HAP-1 (cell line): ENCODE data around the gene SLC24A3.

Source experiments
- DNase-seq, 2 experiments: peaks; one replicate each; pipeline ENCODE4 v3.0.0-alpha.2; 2016 to 2020; ENCODE audit warnings: low spot score in 2 of 2
- H3K27me3 ChIP-seq: fragments of 250-450 bp; sonication (Bioruptor Pico); 2 replicates; pipeline ENCODE4 v1.5.1; 2020; ENCODE audit warnings: low read depth, mild to moderate bottlenecking, moderate library complexity
- H3K36me3 ChIP-seq: fragments of 250-450 bp; sonication (Bioruptor Pico); replicated peaks from 2 replicates; pipeline ENCODE4 v1.5.1; 2020; ENCODE audit warnings: mild to moderate bottlenecking
- H3K4me1 ChIP-seq: fragments of 250-450 bp; sonication (Bioruptor Pico); 2 replicates; pipeline ENCODE4 v1.5.1; 2020; ENCODE audit warnings: mild to moderate bottlenecking
- H3K4me3 ChIP-seq: fragments of 250-450 bp; sonication (Bioruptor Pico); 2 replicates; pipeline ENCODE4 v1.5.1; 2020; ENCODE audit warnings: mild to moderate bottlenecking, moderate library complexity
- H3K9me3 ChIP-seq: fragments of 250-450 bp; sonication (Bioruptor Pico); 2 replicates; pipeline ENCODE4 v1.5.1; 2020; ENCODE audit warnings: mild to moderate bottlenecking, moderate library complexity
- in situ Hi-C: fragments of 300-500 bp; cut with MboI; formaldehyde crosslinking; loops from 3 replicates; pipeline ENCODE4 v1.14.3; 2020; ENCODE audit warnings: low sequenced_read_pairs, inconsistent platforms, mixed read lengths

Gene SLC24A3

DNA sequence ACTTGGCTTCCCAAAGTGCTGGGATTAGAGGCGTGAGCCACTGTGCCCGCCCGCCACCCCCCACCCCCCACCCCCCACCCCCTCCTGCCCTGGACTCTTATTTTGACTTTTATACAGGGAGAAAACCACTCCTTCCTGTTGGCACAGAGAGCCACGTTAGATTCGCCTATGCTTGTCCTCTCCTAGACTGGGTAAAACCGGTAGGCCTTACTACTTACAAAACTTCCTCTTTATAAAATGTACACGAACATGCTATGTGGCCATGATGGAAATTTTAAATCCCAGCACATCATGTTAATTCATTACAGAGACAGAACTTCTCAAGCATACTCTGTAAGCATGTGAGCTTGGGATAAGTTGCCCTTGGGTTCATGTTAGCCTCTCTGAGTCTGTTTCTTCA is 124.2 kb downstream of the SLC24A3 start:
- Histone ChIP-seq H3K27me3 (no peaks in the 10 kb centered on the region), H3K4me1 (no peaks in the 10 kb centered on the region), H3K9me3 (no peaks in the 10 kb centered on the region), H3K4me3 (no peak overlapping the region), H3K36me3 (no peaks in the 10 kb centered on the region)
- in situ Hi-C loops: no loop called here
- no peak for DNase-seq

DNA sequence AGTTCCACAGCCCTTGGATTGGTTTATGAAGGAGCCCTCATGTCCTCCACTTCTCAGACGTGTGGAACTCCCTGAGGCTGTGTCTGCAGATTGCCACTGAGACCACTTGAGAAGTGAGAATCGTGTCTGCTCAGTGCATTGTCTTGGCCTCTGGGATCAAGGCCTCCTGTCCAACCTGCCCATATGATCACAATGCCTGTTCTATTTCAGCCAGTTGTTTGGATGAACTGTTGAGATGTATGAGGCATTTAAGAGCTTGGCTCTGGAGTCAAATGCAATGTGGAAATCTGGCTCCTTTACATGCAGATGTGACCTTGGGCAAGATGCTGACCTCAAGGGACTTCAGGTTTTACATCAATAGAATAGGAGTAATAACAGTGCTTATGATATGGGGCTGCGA is 125.9 kb downstream of the SLC24A3 start:
- no peak for DNase-seq
- Histone ChIP-seq H3K4me3 (no peak overlapping the region), H3K4me1 (no peaks in the 10 kb centered on the region), H3K27me3 (no peaks in the 10 kb centered on the region), H3K9me3 (no peaks in the 10 kb centered on the region), H3K36me3 (no peaks in the 10 kb centered on the region)
- in situ Hi-C loops: no loop called here

DNA sequence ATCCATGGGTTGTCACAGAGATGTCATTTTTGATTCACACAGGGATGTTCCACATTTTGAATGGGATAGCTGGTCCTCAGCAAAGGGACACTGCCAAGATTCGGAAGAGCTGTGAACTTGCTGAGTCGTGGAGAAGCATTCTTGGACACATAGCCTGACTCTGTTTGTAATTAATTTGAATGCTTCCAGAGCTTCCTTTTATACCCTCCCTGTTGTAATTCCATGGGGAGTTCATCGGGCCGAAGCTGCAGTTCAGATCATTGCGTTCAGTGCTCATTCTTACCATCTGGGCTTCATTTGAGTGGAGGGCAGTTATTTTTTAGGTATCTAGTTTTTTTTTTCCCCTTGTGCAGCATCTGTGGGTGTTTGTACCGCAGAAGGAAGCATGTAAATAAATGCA is 126.5 kb downstream of the SLC24A3 start:
- Histone ChIP-seq H3K9me3 (no peaks in the 10 kb centered on the region), H3K4me1 (no peaks in the 10 kb centered on the region), H3K36me3 (no peaks in the 10 kb centered on the region), H3K27me3 (no peaks in the 10 kb centered on the region), H3K4me3 (no peak overlapping the region)
- no peak for DNase-seq
- in situ Hi-C loops: no loop called here

DNA sequence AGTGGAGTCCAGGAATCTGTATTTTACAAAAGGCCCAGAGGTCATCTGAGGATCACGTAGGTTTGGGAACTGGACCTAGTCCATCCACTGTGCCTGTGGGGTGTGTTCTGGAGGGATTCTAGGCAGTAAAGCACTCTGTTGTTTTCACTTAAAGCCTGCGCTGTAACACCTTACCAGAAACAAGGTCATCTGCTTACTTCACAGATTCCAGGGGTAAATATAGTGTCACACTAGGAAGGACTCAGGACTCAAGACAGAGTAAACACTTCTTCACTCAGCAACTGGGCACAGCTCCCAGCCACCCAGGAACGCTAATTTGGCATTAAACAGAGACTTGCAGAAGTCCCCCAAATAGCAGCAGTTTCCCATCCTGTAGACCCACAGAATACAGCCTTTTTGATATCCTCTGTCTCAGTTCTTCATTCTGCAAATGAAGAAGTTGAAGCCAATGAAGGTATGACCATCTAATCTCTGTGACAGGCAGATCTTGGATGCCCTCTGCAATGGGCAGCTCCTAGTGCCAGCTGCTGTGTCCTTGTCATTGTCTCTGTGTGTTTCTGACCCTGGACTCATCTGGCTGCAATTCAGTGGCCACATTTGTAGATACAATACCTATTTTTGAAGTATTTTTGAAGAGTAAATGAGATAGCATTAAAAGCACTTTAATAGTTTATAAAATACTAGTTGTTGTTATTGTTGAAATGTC is 129.1 kb downstream of the SLC24A3 start:
- no peaks in the 10 kb centered on the region for H3K9me3 ChIP-seq
- no peak overlapping the region for H3K4me3 ChIP-seq
- in situ Hi-C loops: no loop called here
- H3K36me3 ChIP-seq: no peaks in the 10 kb centered on the region
- H3K4me1 ChIP-seq: no peaks in the 10 kb centered on the region
- DNase-seq: no peak
- no peaks in the 10 kb centered on the region for H3K27me3 ChIP-seq

DNA sequence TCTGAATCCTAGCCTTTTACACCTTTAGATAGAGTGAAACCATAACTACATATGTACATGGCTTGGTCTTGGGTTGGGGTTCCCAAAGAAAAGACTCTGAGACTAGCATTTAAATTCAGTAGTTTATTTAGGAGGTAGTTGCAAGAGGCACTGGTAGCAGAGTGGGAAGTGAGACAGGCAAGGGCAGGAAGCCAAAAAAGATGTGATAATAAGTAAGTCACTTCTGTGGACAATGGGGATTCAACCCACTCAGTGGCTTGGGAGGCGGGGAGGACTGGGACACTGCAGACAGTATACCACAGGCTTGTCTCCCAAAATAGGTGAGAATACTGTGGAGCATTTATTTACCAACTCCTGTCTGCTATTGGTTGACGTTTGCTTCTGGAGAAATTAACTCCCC is 131.9 kb downstream of the SLC24A3 start:
- no peaks in the 10 kb centered on the region for H3K4me1 ChIP-seq
- no peak for DNase-seq
- H3K4me3 ChIP-seq: no peak overlapping the region
- in situ Hi-C loops: no loop called here
- H3K9me3 ChIP-seq: no peaks in the 10 kb centered on the region
- H3K27me3 ChIP-seq: no peaks in the 10 kb centered on the region
- H3K36me3 ChIP-seq: no peaks in the 10 kb centered on the region

DNA sequence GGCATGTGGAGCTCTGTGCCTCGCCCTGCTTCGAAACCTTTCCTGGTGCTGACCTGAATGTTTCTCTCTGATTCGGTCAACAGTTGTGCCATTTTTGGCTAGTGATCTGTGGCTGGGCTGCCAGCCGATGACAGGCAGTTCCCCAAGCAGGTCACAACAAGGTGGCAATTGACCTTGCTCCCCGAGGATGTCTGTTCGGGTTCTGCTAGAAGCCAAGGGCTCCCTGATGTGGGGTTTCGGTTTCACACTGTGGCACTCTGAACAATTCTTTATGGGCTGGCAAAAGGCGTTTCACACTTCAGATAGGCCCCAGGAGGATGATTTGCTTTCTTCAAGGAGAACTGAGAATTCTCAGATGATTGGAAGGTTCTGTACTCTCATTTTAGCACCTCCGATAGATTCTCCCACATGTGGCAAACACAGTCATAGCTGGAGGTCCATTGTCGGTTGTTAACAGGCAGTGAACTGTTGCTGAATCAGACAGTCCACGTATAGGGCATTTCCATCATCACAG is 135.6 kb downstream of the SLC24A3 start:
- no peak for DNase-seq
- no peaks in the 10 kb centered on the region for H3K36me3 ChIP-seq
- H3K27me3 ChIP-seq: no peaks in the 10 kb centered on the region
- H3K4me1 ChIP-seq: no peaks in the 10 kb centered on the region
- in situ Hi-C loops: no loop called here
- H3K9me3 ChIP-seq: no peaks in the 10 kb centered on the region
- H3K4me3 ChIP-seq: no peak overlapping the region

DNA sequence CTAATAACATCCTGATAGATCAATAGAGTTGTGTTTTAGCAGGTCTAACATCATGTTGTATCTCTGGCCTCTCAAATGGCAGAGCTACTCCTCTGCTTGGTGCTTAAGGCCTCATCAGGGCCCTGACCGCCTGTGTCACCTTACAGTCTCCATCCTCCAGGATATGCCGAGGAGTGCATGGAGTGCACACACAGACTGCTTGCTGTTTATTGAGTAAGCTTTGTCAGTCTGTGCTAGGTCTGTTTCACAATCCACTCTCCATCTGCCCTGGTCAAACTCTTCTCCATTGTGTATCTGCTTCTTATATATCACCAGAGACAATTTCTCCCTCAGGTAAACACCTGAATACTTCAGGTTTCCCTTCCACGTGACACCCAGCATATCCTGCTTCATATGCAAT is 136.1 kb downstream of the SLC24A3 start:
- no peak for DNase-seq
- Histone ChIP-seq H3K4me1 (no peaks in the 10 kb centered on the region), H3K27me3 (no peaks in the 10 kb centered on the region), H3K4me3 (no peak overlapping the region), H3K9me3 (no peaks in the 10 kb centered on the region), H3K36me3 (no peaks in the 10 kb centered on the region)
- in situ Hi-C loops: no loop called here

DNA sequence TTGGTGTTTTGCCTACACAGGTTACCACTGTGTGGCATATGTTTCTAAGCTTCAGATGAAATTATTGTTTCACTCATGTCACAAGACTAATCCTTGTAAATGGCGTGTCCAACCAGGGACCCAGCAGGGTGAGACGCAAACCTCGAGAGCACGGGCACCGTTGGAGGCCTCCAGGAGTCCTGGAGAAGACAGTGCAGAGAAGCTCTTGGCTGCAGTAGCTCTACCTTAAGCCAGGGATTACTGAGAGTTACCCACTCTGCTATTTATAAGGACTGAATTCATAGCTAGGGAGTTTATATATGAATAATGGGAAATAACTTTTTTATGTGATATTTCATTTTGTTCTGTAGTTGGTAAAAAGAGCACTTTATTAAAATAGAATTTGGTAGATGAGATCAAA is 137.4 kb downstream of the SLC24A3 start:
- DNase-seq: no peak
- no peak overlapping the region for H3K4me3 ChIP-seq
- no peaks in the 10 kb centered on the region for H3K4me1 ChIP-seq
- H3K36me3 ChIP-seq: no peaks in the 10 kb centered on the region
- in situ Hi-C loops: no loop called here
- H3K27me3 ChIP-seq: no peaks in the 10 kb centered on the region
- H3K9me3 ChIP-seq: no peaks in the 10 kb centered on the region

DNA sequence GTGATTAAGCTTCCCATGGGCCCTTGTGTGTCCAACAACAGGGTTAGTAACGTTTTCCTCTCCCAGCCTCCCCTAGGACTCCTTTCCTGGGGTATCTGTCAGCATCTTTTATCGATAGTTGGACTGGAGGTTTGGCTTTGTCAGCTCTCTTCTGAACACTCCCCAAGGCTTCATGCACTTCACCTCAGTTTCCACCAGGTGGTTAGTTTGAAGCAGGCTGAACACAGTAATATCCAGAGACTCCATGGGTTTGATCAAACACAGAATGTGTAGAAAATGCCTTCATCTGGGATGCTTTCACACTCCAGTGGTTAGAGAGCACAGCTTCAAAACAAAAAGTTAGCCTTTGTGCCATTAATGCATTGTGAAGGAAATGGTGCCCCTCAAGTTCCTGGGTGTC is 139.1 kb downstream of the SLC24A3 start:
- no peaks in the 10 kb centered on the region for H3K4me1 ChIP-seq
- H3K9me3 ChIP-seq: no peaks in the 10 kb centered on the region
- H3K36me3 ChIP-seq: no peaks in the 10 kb centered on the region
- no peaks in the 10 kb centered on the region for H3K27me3 ChIP-seq
- no peak overlapping the region for H3K4me3 ChIP-seq
- in situ Hi-C loops: no loop called here
- no peak for DNase-seq

DNA sequence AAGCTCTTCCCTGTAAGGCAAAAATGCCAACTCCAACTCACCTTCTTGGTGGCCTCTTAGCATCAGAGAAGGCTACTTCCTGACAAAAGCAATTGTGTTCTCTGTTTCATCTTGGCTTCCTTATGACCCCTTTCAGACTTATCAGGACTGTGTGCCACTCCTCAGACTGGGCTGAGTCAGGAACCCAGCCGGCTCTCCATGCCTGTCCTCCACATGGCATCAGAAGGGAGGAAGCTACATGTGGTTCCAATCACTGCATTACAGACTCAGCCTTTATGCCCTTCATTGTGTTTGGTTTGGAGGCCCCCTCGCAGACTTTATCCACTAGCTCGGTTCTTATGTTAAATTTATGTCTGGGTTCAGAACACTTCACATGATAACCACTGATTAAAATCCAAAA is 142.5 kb downstream of the SLC24A3 start:
- H3K36me3 ChIP-seq: no peaks in the 10 kb centered on the region
- in situ Hi-C loops: no loop called here
- no peaks in the 10 kb centered on the region for H3K9me3 ChIP-seq
- no peaks in the 10 kb centered on the region for H3K4me1 ChIP-seq
- no peak for DNase-seq
- H3K27me3 ChIP-seq: no peaks in the 10 kb centered on the region
- H3K4me3 ChIP-seq: no peak overlapping the region

DNA sequence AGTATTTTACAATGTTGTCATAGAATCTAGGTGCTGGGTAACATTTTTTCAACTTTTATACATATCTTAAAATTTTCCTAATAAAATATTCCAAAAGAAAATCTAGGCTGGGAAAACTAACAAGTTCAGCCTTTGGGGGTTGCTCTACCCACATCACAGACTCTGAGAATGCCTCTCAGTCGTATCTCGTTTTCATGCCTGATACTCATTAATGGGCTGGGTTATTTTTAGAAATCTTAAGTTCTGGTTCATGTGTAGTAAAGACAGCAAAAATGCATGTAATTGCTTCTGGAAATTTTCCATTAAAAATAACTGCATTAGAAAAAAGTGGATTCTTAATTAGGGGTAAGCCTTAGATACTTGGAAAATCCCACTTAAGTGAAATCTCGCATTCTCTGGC is 149.3 kb downstream of the SLC24A3 start:
- in situ Hi-C loops: no loop called here
- no peaks in the 10 kb centered on the region for H3K4me1 ChIP-seq
- H3K4me3 ChIP-seq: no peak overlapping the region
- H3K9me3 ChIP-seq: no peaks in the 10 kb centered on the region
- no peak for DNase-seq
- H3K36me3 ChIP-seq: no peaks in the 10 kb centered on the region
- H3K27me3 ChIP-seq: no peaks in the 10 kb centered on the region

DNA sequence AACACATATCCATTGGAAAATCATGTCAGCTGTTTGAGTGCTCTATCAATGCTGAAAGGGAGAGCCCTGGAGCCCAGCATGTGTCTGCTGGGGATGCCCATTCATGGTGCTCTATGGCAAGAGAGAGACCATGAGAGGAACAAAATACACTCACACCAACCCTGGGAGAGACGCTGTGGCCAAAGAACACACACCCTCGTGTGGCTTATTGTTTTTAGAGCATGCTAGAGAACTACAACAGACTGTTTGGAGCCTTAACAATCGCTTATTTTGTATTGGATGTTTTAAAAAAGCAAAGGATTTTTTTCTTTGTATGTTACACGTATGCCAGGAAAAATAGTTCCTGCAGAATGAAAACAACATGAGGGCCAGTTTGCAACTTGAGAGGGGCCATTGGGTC is 151.0 kb downstream of the SLC24A3 start:
- H3K27me3 ChIP-seq: no peaks in the 10 kb centered on the region
- no peak for DNase-seq
- H3K4me1 ChIP-seq: no peaks in the 10 kb centered on the region
- no peaks in the 10 kb centered on the region for H3K9me3 ChIP-seq
- in situ Hi-C loops: no loop called here
- no peak overlapping the region for H3K4me3 ChIP-seq
- no peaks in the 10 kb centered on the region for H3K36me3 ChIP-seq

DNA sequence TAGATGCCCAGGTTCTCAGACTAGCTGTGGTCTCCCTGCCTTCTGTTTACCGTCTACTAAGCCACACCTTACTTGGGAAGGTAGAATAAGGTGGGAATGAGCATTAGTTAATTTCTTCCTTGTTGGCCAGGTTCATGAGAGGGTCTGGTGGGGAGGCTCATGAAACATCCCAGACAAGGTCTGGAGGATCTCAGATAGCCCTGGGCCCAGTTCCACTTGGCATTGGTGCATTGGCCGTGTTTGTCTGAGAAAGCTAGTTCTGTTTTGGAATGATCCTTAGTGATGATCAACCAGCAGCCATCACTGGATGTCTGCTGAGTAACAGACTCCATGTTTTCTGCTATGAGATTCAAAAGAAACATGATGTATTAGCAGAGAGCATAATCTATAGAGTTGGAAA is 155.1 kb downstream of the SLC24A3 start:
- in situ Hi-C loops: no loop called here
- no peaks in the 10 kb centered on the region for H3K36me3 ChIP-seq
- H3K4me1 ChIP-seq: no peaks in the 10 kb centered on the region
- H3K27me3 ChIP-seq: no peaks in the 10 kb centered on the region
- no peaks in the 10 kb centered on the region for H3K9me3 ChIP-seq
- DNase-seq: no peak
- no peak overlapping the region for H3K4me3 ChIP-seq

DNA sequence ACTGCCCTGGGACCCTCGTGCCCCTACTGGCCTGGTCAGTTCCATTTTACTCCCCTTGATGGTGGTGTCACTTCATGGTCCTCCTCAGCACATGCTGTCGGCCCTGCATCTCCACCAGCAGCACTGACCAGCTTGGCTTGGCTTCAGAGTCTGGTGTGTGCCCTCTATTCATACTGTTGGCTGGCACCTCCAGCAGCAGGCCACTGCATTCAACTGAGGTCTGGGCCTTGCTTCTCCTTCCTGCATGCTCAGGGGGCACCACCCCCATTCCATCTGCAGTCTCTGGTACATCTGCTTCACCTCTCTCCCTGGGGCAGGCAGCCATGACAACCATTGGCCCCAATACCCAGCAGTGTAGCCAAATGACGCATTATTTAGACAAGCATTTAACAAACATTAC is 155.9 kb downstream of the SLC24A3 start:
- H3K36me3 ChIP-seq: no peaks in the 10 kb centered on the region
- no peaks in the 10 kb centered on the region for H3K9me3 ChIP-seq
- H3K27me3 ChIP-seq: no peaks in the 10 kb centered on the region
- no peak for DNase-seq
- H3K4me3 ChIP-seq: no peak overlapping the region
- in situ Hi-C loops: no loop called here
- H3K4me1 ChIP-seq: no peaks in the 10 kb centered on the region
